ENCODE measurements around the gene IMPDH1.

The IMPDH1 gene

GRCh38 chr7:128343554-128344430 lies 66.0 kb downstream of the IMPDH1 start, which contains the start of gene RBM28:
Gene RBM28 (minus strand): TSS chr7:128343908. CDS start chr7:128343793, 115 bp downstream.
- FAIRE-seq, result peak; percentile 69
- peak; percentile 82 for DNase-seq (ENCODE audit: extremely low spot score, insufficient read length, low read depth)

Data from GM18507 (cell line).